Erythroblast (primary cell): ENCODE data around the gene PGA5.
"Not testable (repeated sequence)": the region's sequence is repeated elsewhere in the genome, so short reads cannot be mapped to it uniquely, and the experiment has no call there.

Experiments used
- GATA1 ChIP-seq: IDR thresholded peaks from 2 replicates; pipeline ENCODE4 v1.6.1; 2011; ENCODE audit warnings: low read depth, mild to moderate bottlenecking, control low read depth, low read length, moderate library complexity
- POLR2A ChIP-seq: IDR thresholded peaks from 2 replicates; pipeline ENCODE4 v1.6.1; 2011; ENCODE audit warnings: mild to moderate bottlenecking, low read length

DNA sequence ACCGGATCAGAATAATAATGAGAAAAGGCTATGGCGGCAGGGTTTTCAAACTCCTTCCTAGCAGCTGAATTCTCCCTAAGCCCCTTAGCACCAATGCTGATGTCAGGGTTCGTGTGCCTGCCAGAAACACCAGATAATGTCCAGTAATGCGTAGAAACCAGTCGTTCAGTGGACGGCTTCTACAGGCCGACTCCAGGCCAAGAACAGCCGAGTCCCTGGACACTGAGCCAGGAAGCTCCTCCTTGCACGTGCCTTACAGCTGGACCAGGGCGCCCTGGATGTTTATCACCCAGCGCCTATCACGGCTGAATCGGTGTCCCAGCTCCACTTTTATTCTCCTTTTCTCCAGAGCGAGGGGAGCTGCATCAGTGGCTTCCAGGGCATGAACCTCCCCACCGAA lies 9.9 kb upstream of the PGA5 start:
- not testable (repeated sequence) for TF ChIP-seq POLR2A, GATA1
